Activated T-helper 17 cell treated with anti-CD3 and anti-CD28 coated beads, Interleukin-2, amount 50 U/mL, for 72 hours (primary cell): ENCODE measurements around the gene TNKS1BP1. TPM values are rescaled to one million over a fixed set of nuclear protein-coding genes. Genes with fewer than 3 reads are reported as not detected.
"Not testable (repeated sequence)": the region's sequence is repeated elsewhere in the genome, so short reads cannot be mapped to it uniquely, and the experiment has no call there.

ENCODE experiments used
- ATAC-seq: fragments of 150-1000 bp; cut with Tn5 transposase; replicated peaks from 2 replicates; pipeline ENCODE4 v1.10.0; 2021; ENCODE audit warnings: mild to moderate bottlenecking, moderate library complexity
- H3K27ac Mint-ChIP-seq: one replicate; pipeline ENCODE4 v1.8.0; 2022; ENCODE audit warnings: mixed read lengths
- H3K27me3 Mint-ChIP-seq: one replicate; pipeline ENCODE4 v1.8.0; 2022; ENCODE audit warnings: mixed read lengths
- H3K36me3 Mint-ChIP-seq: one replicate; pipeline ENCODE4 v1.8.0; 2022; ENCODE audit warnings: low read depth, mild to moderate bottlenecking, mixed read lengths
- H3K4me1 Mint-ChIP-seq: one replicate; pipeline ENCODE4 v1.8.0; 2022; ENCODE audit warnings: mixed read lengths
- H3K4me3 Mint-ChIP-seq: one replicate; pipeline ENCODE4 v1.8.0; 2022; ENCODE audit warnings: mild to moderate bottlenecking, mixed read lengths
- H3K9me3 Mint-ChIP-seq: one replicate; pipeline ENCODE4 v1.8.0; 2022; ENCODE audit warnings: mixed read lengths
- total RNA-seq, 2 donors: library from RNA; stranded (reverse); gene quantifications; one replicate each; pipeline ENCODE4 v1.2.3, GENCODE V29; 2022

Gene TNKS1BP1
- total RNA-seq, 2 donors from 2014 or later: 4.1 to 13.6 TPM

- no peak overlapping the region for H3K4me3 Mint-ChIP-seq
Observed at GRCh38 chr11:57305523-57305922, 19.2 kb downstream of the TNKS1BP1 start.

GRCh38 chr11:57303990-57304579 lies 20.7 kb downstream of the TNKS1BP1 start:
- Mint-ChIP-seq H3K27ac (peak overlapping the region; percentile 15), H3K4me3 (no peak overlapping the region), H3K27me3 (no peaks in the 10 kb centered on the region), H3K9me3 (no peaks in the 10 kb centered on the region), H3K4me1 (no peaks in the 10 kb centered on the region), H3K36me3 (peaks cover 30% of the 10 kb centered on the region)
- no peak for ATAC-seq

More at GRCh38 chr11:57305523-57305922, 19.2 kb downstream of the TNKS1BP1 start:
- H3K27ac Mint-ChIP-seq: no peak overlapping the region
- peaks cover 5% of the 10 kb centered on the region for H3K4me1 Mint-ChIP-seq
- H3K9me3 Mint-ChIP-seq: no peaks in the 10 kb centered on the region
- ATAC-seq: no peak
- H3K27me3 Mint-ChIP-seq: no peaks in the 10 kb centered on the region
- H3K36me3 Mint-ChIP-seq: peaks cover 15% of the 10 kb centered on the region

- Mint-ChIP-seq H3K27me3 (no peaks in the 10 kb centered on the region), H3K27ac (peak overlapping the region; percentile 15), H3K9me3 (no peaks in the 10 kb centered on the region), H3K36me3 (peaks cover 31% of the 10 kb centered on the region), H3K4me3 (no peak overlapping the region), H3K4me1 (no peaks in the 10 kb centered on the region)
- ATAC-seq: no peak
Observed at GRCh38 chr11:57303280-57303989, 21.3 kb downstream of the TNKS1BP1 start.

- Mint-ChIP-seq H3K4me1 (no peaks in the 10 kb centered on the region), H3K27ac (no peak overlapping the region), H3K36me3 (peaks cover 31% of the 10 kb centered on the region), H3K27me3 (no peaks in the 10 kb centered on the region), H3K9me3 (no peaks in the 10 kb centered on the region), H3K4me3 (no peak overlapping the region)
- no peak for ATAC-seq
Observed at GRCh38 chr11:57302489-57302888, 22.3 kb downstream of the TNKS1BP1 start.

GRCh38 chr11:57301711-57302423 lies 22.9 kb downstream of the TNKS1BP1 start:
- ATAC-seq: no peak
- Mint-ChIP-seq H3K27me3 (no peaks in the 10 kb centered on the region), H3K4me1 (no peaks in the 10 kb centered on the region), H3K36me3 (peaks cover 31% of the 10 kb centered on the region), H3K9me3 (peaks cover under 1% of the 10 kb centered on the region), H3K4me3 (no peak overlapping the region), H3K27ac (no peak overlapping the region)

- H3K9me3 Mint-ChIP-seq: peaks cover 8% of the 10 kb centered on the region
- H3K4me1 Mint-ChIP-seq: no peaks in the 10 kb centered on the region
- no peak for ATAC-seq
- H3K27ac Mint-ChIP-seq: no peak overlapping the region
- H3K36me3 Mint-ChIP-seq: peaks cover 31% of the 10 kb centered on the region
- no peaks in the 10 kb centered on the region for H3K27me3 Mint-ChIP-seq
- no peak overlapping the region for H3K4me3 Mint-ChIP-seq
Observed at GRCh38 chr11:57300785-57301184, 24.0 kb downstream of the TNKS1BP1 start.

GRCh38 chr11:57299150-57299737 lies 25.5 kb downstream of the TNKS1BP1 start:
- no peaks in the 10 kb centered on the region for H3K27me3 Mint-ChIP-seq
- no peak overlapping the region for H3K4me3 Mint-ChIP-seq
- no peak for ATAC-seq
- peaks cover 31% of the 10 kb centered on the region for H3K36me3 Mint-ChIP-seq
- H3K4me1 Mint-ChIP-seq: no peaks in the 10 kb centered on the region
- no peak overlapping the region for H3K27ac Mint-ChIP-seq
- H3K9me3 Mint-ChIP-seq: peaks cover 8% of the 10 kb centered on the region

GRCh38 chr11:57297221-57297620 lies 27.5 kb downstream of the TNKS1BP1 start:
- H3K9me3 Mint-ChIP-seq: peaks cover 8% of the 10 kb centered on the region
- ATAC-seq: no peak
- peaks cover 31% of the 10 kb centered on the region for H3K36me3 Mint-ChIP-seq
- H3K27ac Mint-ChIP-seq: no peak overlapping the region
- H3K4me3 Mint-ChIP-seq: no peak overlapping the region
- H3K4me1 Mint-ChIP-seq: no peaks in the 10 kb centered on the region
- H3K27me3 Mint-ChIP-seq: no peaks in the 10 kb centered on the region

GRCh38 chr11:57296205-57296604 lies 28.5 kb downstream of the TNKS1BP1 start:
- H3K9me3 Mint-ChIP-seq, ATAC-seq, H3K27me3 Mint-ChIP-seq, H3K27ac Mint-ChIP-seq, H3K4me1 Mint-ChIP-seq, H3K4me3 Mint-ChIP-seq: not testable (repeated sequence)
- peaks cover 22% of the 10 kb centered on the region for H3K36me3 Mint-ChIP-seq

- peaks cover 8% of the 10 kb centered on the region for H3K9me3 Mint-ChIP-seq
- no peaks in the 10 kb centered on the region for H3K4me1 Mint-ChIP-seq
- ATAC-seq: no peak
- peaks cover 5% of the 10 kb centered on the region for H3K36me3 Mint-ChIP-seq
- no peak overlapping the region for H3K4me3 Mint-ChIP-seq
- no peak overlapping the region for H3K27ac Mint-ChIP-seq
- H3K27me3 Mint-ChIP-seq: peaks cover 8% of the 10 kb centered on the region
Observed at GRCh38 chr11:57294225-57295131, 30.3 kb downstream of the TNKS1BP1 start.

GRCh38 chr11:57290288-57290687 lies 34.5 kb downstream of the TNKS1BP1 start:
- Mint-ChIP-seq H3K36me3 (no peaks in the 10 kb centered on the region), H3K9me3 (no peaks in the 10 kb centered on the region), H3K4me1 (no peaks in the 10 kb centered on the region), H3K4me3 (no peak overlapping the region), H3K27ac (no peak overlapping the region), H3K27me3 (peaks cover 17% of the 10 kb centered on the region)
- ATAC-seq: peak; percentile 41

- no peaks in the 10 kb centered on the region for H3K9me3 Mint-ChIP-seq
- H3K4me1 Mint-ChIP-seq: no peaks in the 10 kb centered on the region
- H3K4me3 Mint-ChIP-seq: no peak overlapping the region
- no peaks in the 10 kb centered on the region for H3K36me3 Mint-ChIP-seq
- H3K27ac Mint-ChIP-seq: no peak overlapping the region
- ATAC-seq: peak; percentile 89
- peaks cover 17% of the 10 kb centered on the region for H3K27me3 Mint-ChIP-seq
Observed at GRCh38 chr11:57288771-57289579, 35.8 kb downstream of the TNKS1BP1 start.

- no peaks in the 10 kb centered on the region for H3K4me1 Mint-ChIP-seq
- H3K36me3 Mint-ChIP-seq: no peaks in the 10 kb centered on the region
- peaks cover 17% of the 10 kb centered on the region for H3K27me3 Mint-ChIP-seq
- no peak for ATAC-seq
- no peak overlapping the region for H3K27ac Mint-ChIP-seq
- H3K4me3 Mint-ChIP-seq: no peak overlapping the region
- no peaks in the 10 kb centered on the region for H3K9me3 Mint-ChIP-seq
Observed at GRCh38 chr11:57287884-57288283, 36.9 kb downstream of the TNKS1BP1 start.
